Hypothalamus (tissue), 51 donors: ENCODE measurements around the gene LEMD3.

Source experiments
- DNase-seq, 51 donors: peaks; one replicate each; lab custom pipeline; 2025; lab: John Stamatoyannopoulos, UW

LEMD3 gene

GRCh38 chr12:65169320-65170208, at the start of gene LEMD3:
TSS of gene LEMD3 (plus strand) at chr12:65169583. CDS start at chr12:65169597, 14 bp downstream.
- DNase-seq: peak; percentile 38 to 94 (median 85)

- DNase-seq: peak in 19 of 51 donors; percentile 3 to 45 (median 13)
Measured at GRCh38 chr12:65121049-65121955, 48.1 kb upstream of the LEMD3 start, which contains the start of gene WIF1. TSS of gene WIF1 (minus strand) at chr12:65121305. CDS start at chr12:65121191, 114 bp downstream.

GRCh38 chr12:65121956-65122469, 47.4 kb upstream of the LEMD3 start:
- no peak for DNase-seq

GRCh38 chr12:65122703-65123102, 46.7 kb upstream of the LEMD3 start:
- DNase-seq: no peak

GRCh38 chr12:65123435-65124063, 45.8 kb upstream of the LEMD3 start:
- DNase-seq: peak in 2 of 51 donors; percentile 10 to 11

GRCh38 chr12:65125247-65125646, 44.1 kb upstream of the LEMD3 start:
- DNase-seq: no peak

GRCh38 chr12:65125975-65126374, 43.4 kb upstream of the LEMD3 start:
- no peak for DNase-seq

- DNase-seq: no peak
Measured at GRCh38 chr12:65126482-65126881, 42.9 kb upstream of the LEMD3 start.

GRCh38 chr12:65133879-65134278, 35.5 kb upstream of the LEMD3 start:
- no peak for DNase-seq

- no peak for DNase-seq
Measured at GRCh38 chr12:65139389-65139788, 30.0 kb upstream of the LEMD3 start.

- DNase-seq: no peak
Measured at GRCh38 chr12:65140738-65141137, 28.6 kb upstream of the LEMD3 start.

- no peak for DNase-seq
Measured at GRCh38 chr12:65147312-65147905, 22.0 kb upstream of the LEMD3 start.

- no peak for DNase-seq
Measured at GRCh38 chr12:65152012-65152411, 17.4 kb upstream of the LEMD3 start.

GRCh38 chr12:65152596-65152995, 16.8 kb upstream of the LEMD3 start:
- DNase-seq: no peak

GRCh38 chr12:65155784-65156183, 13.6 kb upstream of the LEMD3 start:
- no peak for DNase-seq

GRCh38 chr12:65156366-65156841, 13.0 kb upstream of the LEMD3 start:
- DNase-seq: no peak

GRCh38 chr12:65157091-65157490, 12.3 kb upstream of the LEMD3 start:
- DNase-seq: no peak

GRCh38 chr12:65162609-65163008, 6.8 kb upstream of the LEMD3 start:
- DNase-seq: no peak

GRCh38 chr12:65164244-65164643, 5.1 kb upstream of the LEMD3 start:
- DNase-seq: no peak

GRCh38 chr12:65164774-65165173, 4.6 kb upstream of the LEMD3 start:
- DNase-seq: no peak
